HUES6 (cell line): ENCODE data around the gene YWHAH.

Experiments used
- H3K27ac ChIP-seq: 2 replicates; pipeline ENCODE4 v1.7.0; 2013; ENCODE audit warnings: low read depth, mild to moderate bottlenecking, low read length, inconsistent platforms
- H3K27me3 ChIP-seq: 2 replicates; pipeline ENCODE4 v1.6.1; 2013; ENCODE audit warnings: low read length; ENCODE audit not compliant: control insufficient read depth, insufficient read depth
- H3K36me3 ChIP-seq: 2 replicates; pipeline ENCODE4 v1.6.1; 2013; ENCODE audit warnings: low read length; ENCODE audit not compliant: control insufficient read depth, insufficient read depth
- H3K4me1 ChIP-seq: 2 replicates; pipeline ENCODE4 v1.6.1; 2013; ENCODE audit warnings: low read length; ENCODE audit not compliant: control insufficient read depth, insufficient read depth
- H3K4me3 ChIP-seq: 2 replicates; pipeline ENCODE4 v1.5.1; 2013; ENCODE audit warnings: low read depth, low read length
- H3K9ac ChIP-seq: one replicate; pipeline ENCODE4 v1.6.1; 2013; ENCODE audit warnings: mild to moderate bottlenecking, low read length
- H3K9me3 ChIP-seq: 2 replicates; pipeline ENCODE4 v1.6.1; 2013; ENCODE audit warnings: low read depth, low read length; ENCODE audit not compliant: control insufficient read depth, insufficient read depth

YWHAH gene

DNA sequence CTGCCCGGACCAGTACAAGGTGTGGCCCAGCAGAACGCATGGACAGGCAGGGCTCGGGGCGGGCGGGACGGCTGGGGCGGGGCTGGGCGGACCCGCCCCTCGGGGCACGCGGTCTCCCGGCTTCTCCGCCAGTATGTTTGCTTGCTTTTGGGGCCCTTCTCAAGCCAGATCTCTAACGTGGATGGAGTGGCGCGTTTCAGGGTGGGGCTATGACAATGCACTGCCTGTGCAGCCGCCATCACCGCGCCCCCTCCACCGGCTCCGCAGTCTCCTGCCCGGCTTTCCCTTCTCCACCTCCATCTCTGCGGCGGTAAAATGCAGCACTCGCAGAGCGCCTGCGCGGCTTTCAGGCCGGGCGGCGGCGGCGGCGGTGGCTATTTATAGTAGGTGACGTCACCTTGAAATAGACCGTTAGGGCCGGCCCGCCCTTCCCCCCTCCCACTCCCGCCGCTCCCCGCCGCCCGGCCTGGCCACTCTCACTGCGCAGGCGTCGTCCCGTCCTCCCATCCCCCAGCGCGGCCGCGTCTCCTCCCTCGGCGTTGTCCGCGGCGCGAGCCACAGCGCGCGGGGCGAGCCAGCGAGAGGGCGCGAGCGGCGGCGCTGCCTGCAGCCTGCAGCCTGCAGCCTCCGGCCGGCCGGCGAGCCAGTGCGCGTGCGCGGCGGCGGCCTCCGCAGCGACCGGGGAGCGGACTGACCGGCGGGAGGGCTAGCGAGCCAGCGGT, at the start of gene YWHAH:
Gene YWHAH, plus strand, starts transcription at position 558 of the 722 bp plus-strand sequence. CDS start 199 bp downstream, outside the sequence.
- H3K27me3 ChIP-seq, result no peaks in the 10 kb centered on the region
- H3K36me3 ChIP-seq, result peaks cover 35% of the 10 kb centered on the region
- H3K27ac ChIP-seq, result peak within 1 kb of the TSS; percentile 89
- peaks cover 17% of the 10 kb centered on the region; the same call in 1 of the 2 replicates for H3K4me1 ChIP-seq
- no peaks in the 10 kb centered on the region for H3K9me3 ChIP-seq
- H3K4me3 ChIP-seq, result peak within 1 kb of the TSS; percentile 99
- H3K9ac ChIP-seq, result peak within 1 kb of the TSS; percentile 99

DNA sequence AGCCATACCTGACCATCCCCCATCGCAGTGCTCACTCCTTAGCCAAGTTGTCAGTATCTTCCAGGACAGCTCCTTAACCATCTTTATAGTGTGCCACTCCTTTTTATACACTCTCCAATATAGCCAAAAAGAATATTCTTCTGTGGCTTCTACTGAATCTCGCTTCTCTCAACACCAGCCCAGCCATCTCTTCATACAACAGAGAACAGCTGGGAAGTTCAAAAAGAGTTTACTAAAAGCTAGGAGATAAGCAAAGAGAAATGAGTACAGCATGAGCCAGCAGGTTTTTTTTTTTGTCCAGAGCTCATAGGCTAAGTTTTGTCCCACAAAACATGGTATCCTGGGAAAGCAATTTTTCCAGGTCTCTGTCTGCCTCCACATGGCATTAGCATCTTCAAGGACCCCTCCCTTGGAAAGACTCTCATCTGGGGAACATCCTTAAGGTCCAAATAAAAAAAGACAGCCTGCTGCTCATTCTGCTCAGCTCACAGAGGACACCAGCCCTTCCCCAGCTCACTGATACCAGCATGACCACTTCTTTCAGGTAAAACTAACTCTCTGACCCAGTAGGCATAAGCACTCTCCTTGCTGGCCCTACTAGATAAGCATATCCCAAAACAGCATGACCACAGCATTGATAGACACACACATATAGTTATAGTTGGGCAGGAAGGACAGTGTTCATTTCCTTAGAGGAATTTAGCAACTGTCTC, 48.8 kb upstream of the YWHAH start:
- no peaks in the 10 kb centered on the region for H3K9me3 ChIP-seq
- no peak overlapping the region for H3K9ac ChIP-seq
- no peak overlapping the region for H3K27ac ChIP-seq
- H3K27me3 ChIP-seq, result no peaks in the 10 kb centered on the region
- H3K36me3 ChIP-seq, result peaks cover 8% of the 10 kb centered on the region; the same call in 1 of the 2 replicates
- H3K4me1 ChIP-seq, result peaks cover 16% of the 10 kb centered on the region
- H3K4me3 ChIP-seq, result no peak overlapping the region

DNA sequence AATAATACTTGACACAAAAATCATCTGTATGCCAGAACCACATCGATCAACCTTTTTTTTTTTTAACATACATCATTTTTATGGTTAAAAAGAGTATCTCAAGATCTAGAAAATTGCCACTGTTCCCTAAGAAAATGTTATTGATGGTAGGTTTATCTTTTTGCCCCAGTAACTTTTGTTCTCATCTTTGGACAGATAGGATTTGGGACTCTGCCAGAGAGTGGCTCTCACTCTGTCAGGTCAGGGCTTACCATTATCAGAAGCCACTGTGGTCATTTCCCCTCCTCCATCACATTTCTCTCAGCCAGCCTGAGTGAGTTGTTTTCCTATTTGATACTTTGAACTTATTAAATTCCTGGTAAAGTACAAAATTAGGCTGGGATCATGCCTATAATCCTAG, 47.9 kb upstream of the YWHAH start:
- H3K4me1 ChIP-seq, result peaks cover 11% of the 10 kb centered on the region
- H3K36me3 ChIP-seq, result peaks cover 8% of the 10 kb centered on the region; the same call in 1 of the 2 replicates
- no peaks in the 10 kb centered on the region for H3K27me3 ChIP-seq
- no peak overlapping the region for H3K4me3 ChIP-seq
- H3K9me3 ChIP-seq, result no peaks in the 10 kb centered on the region
- no peak overlapping the region for H3K27ac ChIP-seq
- H3K9ac ChIP-seq, result no peak overlapping the region

DNA sequence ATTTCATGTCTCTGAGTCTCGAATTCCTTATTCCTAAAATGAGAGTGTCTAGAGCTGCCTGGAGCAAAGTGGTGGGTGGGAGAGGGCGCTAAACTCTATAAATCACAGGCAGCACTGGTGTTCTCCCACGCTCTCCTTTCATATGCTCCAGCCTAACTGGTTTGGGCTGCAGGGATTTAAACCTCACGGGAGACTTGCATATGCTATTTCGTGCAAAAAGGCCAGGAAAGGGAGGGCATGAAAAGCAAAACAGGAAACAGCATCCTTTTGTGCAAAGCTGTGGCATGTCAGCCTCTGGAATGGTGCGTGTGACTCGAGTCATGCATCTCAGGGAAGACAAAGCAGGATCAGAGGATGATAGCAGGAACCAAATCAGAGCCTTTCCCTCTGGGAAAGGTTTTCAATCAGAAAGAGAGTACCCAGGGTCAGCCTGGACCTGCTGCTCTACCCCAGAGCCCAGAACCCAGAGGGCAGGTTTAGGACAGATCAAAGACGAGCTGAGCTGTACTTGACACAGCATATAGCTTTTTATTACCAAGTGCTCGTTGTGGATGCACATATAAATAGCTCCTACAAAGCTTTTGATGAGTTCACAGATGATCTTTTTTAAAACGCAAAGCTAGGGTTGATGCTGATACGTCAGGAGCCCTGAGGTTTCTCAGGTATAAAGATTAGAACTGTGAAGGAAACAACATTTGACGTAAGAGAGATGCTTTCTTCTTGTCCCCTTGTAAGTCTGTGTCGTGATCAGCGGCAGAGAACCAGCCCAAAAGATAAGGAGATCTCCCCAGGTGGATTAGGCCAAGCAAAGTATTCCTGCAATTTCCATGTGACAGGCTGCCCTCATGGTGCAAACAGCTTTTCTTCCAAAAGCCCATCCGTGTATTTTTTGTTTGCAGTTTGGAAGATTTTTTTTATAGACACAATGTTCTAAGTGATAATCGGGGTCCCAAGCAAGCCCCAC, 46.2 kb upstream of the YWHAH start:
- Histone ChIP-seq H3K27ac (no peak overlapping the region), H3K9ac (no peak overlapping the region), H3K4me1 (peaks cover 8% of the 10 kb centered on the region), H3K4me3 (no peak overlapping the region), H3K9me3 (no peaks in the 10 kb centered on the region), H3K36me3 (peaks cover 12% of the 10 kb centered on the region; the same call in 1 of the 2 replicates), H3K27me3 (no peaks in the 10 kb centered on the region)

DNA sequence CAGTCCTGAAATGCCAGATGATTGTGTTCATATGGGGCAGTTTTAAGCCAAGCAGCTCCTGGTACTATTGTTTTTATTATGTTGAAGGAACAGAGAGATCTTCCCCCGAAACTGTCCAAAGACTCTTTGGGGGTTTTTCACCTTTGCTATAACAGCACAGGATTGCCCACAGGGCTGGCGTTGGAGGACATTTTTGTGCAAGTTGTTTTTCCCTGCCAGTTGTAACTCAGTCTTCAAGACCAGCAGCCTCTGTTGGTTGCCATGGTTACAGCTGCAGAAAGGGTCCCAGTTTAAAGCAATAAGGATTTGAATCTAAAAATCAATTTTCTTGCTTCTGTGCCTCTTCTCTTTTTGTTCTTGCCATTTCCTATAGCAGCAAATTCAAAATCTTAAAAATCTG, 45.4 kb upstream of the YWHAH start:
- Histone ChIP-seq H3K36me3 (peaks cover 12% of the 10 kb centered on the region; the same call in 1 of the 2 replicates), H3K4me3 (no peak overlapping the region), H3K4me1 (peaks cover 8% of the 10 kb centered on the region), H3K27ac (no peak overlapping the region), H3K9ac (no peak overlapping the region), H3K9me3 (no peaks in the 10 kb centered on the region), H3K27me3 (no peaks in the 10 kb centered on the region)

DNA sequence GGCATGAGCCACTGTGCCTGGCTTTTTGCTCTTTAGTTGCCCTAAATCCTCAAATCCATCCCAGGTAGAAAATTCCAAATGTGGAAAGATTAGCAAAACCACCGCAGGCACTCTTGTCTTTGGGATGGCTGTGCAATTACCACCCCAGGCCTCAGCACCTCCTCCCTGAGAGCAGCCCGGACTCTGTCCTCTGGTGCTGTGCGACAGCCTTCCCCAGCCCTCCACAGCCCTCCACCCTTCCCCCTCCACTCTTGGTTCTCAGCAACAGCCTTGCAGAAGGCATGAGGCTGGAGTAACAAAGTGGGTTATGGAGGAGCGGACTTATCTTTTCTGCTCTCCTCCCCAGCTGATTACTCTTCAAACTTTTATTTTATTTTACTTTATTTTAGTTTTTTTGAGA, 44.7 kb upstream of the YWHAH start:
- Histone ChIP-seq H3K36me3 (peaks cover 12% of the 10 kb centered on the region; the same call in 1 of the 2 replicates), H3K4me3 (no peak overlapping the region), H3K27me3 (no peaks in the 10 kb centered on the region), H3K9ac (no peak overlapping the region), H3K9me3 (no peaks in the 10 kb centered on the region), H3K4me1 (peaks cover 8% of the 10 kb centered on the region), H3K27ac (no peak overlapping the region)

DNA sequence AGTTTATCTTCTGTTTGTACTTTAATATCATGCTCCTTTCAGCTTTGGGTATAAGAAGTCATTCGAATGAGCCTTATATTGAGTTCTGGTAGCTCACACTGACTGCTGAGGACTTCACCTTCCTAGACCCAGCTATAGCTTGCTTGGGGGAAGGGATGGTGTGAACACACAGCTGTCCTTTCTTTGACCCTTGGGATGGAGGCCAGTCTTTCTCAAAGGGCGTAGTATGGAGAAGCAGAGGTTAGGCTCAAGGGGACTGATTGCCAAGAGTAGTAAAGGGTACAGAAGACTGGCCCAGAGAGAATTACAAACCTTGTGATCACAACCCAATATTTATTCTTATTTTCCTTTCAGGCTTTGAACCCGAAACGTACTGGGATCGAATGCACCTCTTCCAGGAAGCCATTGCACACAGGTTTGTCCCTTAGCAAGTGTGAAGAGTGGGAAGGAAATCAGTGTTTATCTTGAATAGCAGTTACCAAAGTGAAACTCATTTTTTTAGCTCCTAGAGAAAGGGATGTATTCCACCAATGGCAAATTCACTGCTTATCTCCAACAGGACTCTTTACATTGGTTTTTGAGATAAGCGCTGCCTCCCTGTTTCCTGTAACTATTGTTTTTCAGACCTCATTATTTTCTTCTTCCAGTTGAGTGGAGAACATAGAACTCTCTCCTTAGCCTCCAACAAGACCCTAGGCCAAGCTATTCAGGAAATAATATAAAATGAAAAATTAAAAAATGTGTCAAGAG, 42.8 kb upstream of the YWHAH start:
- peaks cover 21% of the 10 kb centered on the region for H3K36me3 ChIP-seq
- H3K9me3 ChIP-seq, result no peaks in the 10 kb centered on the region
- no peak overlapping the region for H3K27ac ChIP-seq
- no peak overlapping the region for H3K9ac ChIP-seq
- H3K4me3 ChIP-seq, result no peak overlapping the region
- peaks cover 8% of the 10 kb centered on the region for H3K4me1 ChIP-seq
- H3K27me3 ChIP-seq, result no peaks in the 10 kb centered on the region

DNA sequence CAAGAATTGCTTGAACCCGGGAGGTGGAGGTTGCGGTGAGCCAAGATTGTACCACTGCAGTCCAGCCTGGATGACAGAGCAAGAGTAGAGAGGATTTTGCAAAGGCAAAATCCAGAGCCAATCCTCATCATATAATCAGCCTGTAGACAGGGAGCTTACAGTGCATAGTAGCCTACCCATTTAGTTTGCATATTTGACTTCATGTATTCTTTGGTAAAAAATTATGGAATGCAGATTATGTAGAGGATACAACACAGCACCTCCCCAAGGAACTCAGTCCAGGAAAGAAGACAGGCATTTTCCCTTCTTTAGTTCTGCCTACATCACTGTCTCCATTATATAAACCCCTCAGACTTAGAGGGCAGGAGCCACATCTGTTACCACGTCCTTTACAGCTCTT, 39.7 kb upstream of the YWHAH start:
- no peak overlapping the region for H3K27ac ChIP-seq
- peaks cover 27% of the 10 kb centered on the region for H3K36me3 ChIP-seq
- H3K9ac ChIP-seq, result no peak overlapping the region
- H3K27me3 ChIP-seq, result no peaks in the 10 kb centered on the region
- no peak overlapping the region for H3K4me3 ChIP-seq
- no peaks in the 10 kb centered on the region for H3K4me1 ChIP-seq
- H3K9me3 ChIP-seq, result no peaks in the 10 kb centered on the region

DNA sequence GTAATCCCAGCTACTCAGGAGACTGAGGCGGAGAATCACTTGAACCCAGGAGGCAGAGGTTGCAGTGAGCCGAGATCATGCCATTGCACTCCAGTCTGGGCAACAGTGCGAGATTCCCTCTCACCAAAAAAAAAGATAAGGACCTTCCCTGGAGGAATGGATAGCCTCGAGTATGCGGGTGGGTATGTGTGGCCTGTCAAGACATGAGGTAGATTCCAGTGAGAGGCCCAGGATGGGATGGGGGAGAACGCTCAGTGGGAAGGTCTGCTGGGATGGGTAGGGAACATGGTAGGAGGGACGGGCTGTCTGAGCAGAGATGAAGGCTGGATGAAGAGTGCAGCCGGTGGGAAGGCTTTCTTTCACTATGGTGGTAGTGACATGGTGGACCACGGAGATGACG, 39.0 kb upstream of the YWHAH start:
- Histone ChIP-seq H3K9me3 (no peaks in the 10 kb centered on the region), H3K4me1 (no peaks in the 10 kb centered on the region), H3K27ac (no peak overlapping the region), H3K27me3 (no peaks in the 10 kb centered on the region), H3K36me3 (peaks cover 27% of the 10 kb centered on the region), H3K9ac (no peak overlapping the region), H3K4me3 (no peak overlapping the region)

DNA sequence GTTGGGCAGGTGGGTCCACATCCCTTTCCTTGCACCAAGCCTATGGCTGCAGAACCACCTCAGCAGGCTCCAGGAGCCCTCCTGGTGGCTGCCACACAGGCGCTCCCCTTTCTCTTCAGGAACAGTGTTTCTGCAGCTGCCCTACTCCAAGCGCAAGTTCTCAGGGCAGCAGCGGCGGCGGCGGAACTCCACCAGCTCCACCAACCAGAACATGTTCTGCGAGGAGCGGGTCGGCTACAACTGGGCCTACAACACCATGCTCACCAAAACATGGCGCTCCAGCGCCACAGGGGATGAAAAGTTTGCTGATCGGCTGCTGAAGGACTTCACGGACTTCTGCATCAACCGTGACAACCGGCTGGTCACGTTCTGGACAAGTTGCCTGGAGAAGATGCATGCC, 38.2 kb upstream of the YWHAH start:
- Histone ChIP-seq H3K9ac (no peak overlapping the region), H3K4me3 (no peak overlapping the region), H3K36me3 (peaks cover 27% of the 10 kb centered on the region), H3K27ac (no peak overlapping the region), H3K4me1 (no peaks in the 10 kb centered on the region), H3K27me3 (no peaks in the 10 kb centered on the region), H3K9me3 (no peaks in the 10 kb centered on the region)
